ENCODE results near the gene NPIPA1. TPM values are rescaled to one million over a fixed set of nuclear protein-coding genes. Genes with fewer than 3 reads are reported as not detected.

The NPIPA1 gene
- total and polyA plus RNA-seq, 9 of the 15 experiments (the other 6 are each of a cell fraction or from before 2014, with no cell fraction given), result 8.2 to 48.7 (median 27.2) TPM

MicroRNAs encoded within 50 kb of the gene (microRNA counts, 767-probe panel; counts per million panel counts)
- 1,344 counts per million, percentile 32 among the panel's probes with 10 or more counts for microRNA hsa-miR-3180-3p
- 499 counts per million, percentile 9 among the panel's probes with 10 or more counts for microRNA hsa-miR-3180-5p

Small RNAs within 50 kb of the gene (microRNA-seq; reads per million reads assigned to microRNA genes)
- gene MIR3180-1 (ENCODE audit: borderline microRNAs expressed), result not detected
- gene MIR3670-1 (ENCODE audit: borderline microRNAs expressed), result not detected
- not detected for gene MIR6511A1 (ENCODE audit: borderline microRNAs expressed)
- not detected for gene MIR6770-1 (ENCODE audit: borderline microRNAs expressed)

Small RNAs within 50 kb of the gene (small RNA-seq; reads per million reads assigned to genes)
- not detected for gene AC138932.4
- not detected for gene MIR3180-1
- not detected for gene MIR3670-1
- gene MIR6511A1, result not detected
- gene MIR6770-1, result not detected
- gene RF00019, result not detected

Other genes with a start within 250 kb of the NPIPA1 start
- gene PLA2G10, start 243.1 kb upstream of the NPIPA1 start, total RNA-seq (2014; rRNA removed), result not detected in 2 replicates
- not detected in 2 replicates for gene PLA2G10, start 243.1 kb upstream of the NPIPA1 start, total RNA-seq (2014; rRNA removed; fragmentation: Illumina TruSeq; extraction: Trizol)
- not detected in 2 replicates for gene PLA2G10, start 243.1 kb upstream of the NPIPA1 start, total RNA-seq (2015; rRNA removed; fragmentation: Illumina TruSeq; extraction: Trizol)
- not detected in 2 replicates for gene PLA2G10, start 243.1 kb upstream of the NPIPA1 start, total RNA-seq (2021)
- gene PLA2G10, start 243.1 kb upstream of the NPIPA1 start, polyA plus RNA-seq (2011; rRNA removed), result not detected in 2 replicates
- not detected in 2 replicates for gene PLA2G10, start 243.1 kb upstream of the NPIPA1 start, polyA plus RNA-seq (2014; fragmentation: Illumina TruSeq; extraction: Trizol)
- not detected for gene PLA2G10, start 243.1 kb upstream of the NPIPA1 start, polyA plus RNA-seq (2014; fragmentation: Nextera tagmentation; extraction: Ambion mirVana)
- not detected in 2 replicates for gene PLA2G10, start 243.1 kb upstream of the NPIPA1 start, polyA plus RNA-seq (2014; rRNA removed)
- gene NPIPA3, start 234.0 kb upstream of the NPIPA1 start, total RNA-seq (2014; rRNA removed), result 2.0 TPM in 2 replicates
- 4.0 and 4.5 TPM in 2 replicates for gene NPIPA3, start 234.0 kb upstream of the NPIPA1 start, total RNA-seq (2014; rRNA removed; fragmentation: Illumina TruSeq; extraction: Trizol)
- 1.9 and 4.8 TPM in 2 replicates for gene NPIPA3, start 234.0 kb upstream of the NPIPA1 start, total RNA-seq (2015; rRNA removed; fragmentation: Illumina TruSeq; extraction: Trizol)
- 3.4 and 3.8 TPM in 2 replicates for gene NPIPA3, start 234.0 kb upstream of the NPIPA1 start, total RNA-seq (2021)
- 1.4 TPM in 2 replicates for gene NPIPA3, start 234.0 kb upstream of the NPIPA1 start, polyA plus RNA-seq (2011; rRNA removed)
- 2.7 and 5.2 TPM in 2 replicates for gene NPIPA3, start 234.0 kb upstream of the NPIPA1 start, polyA plus RNA-seq (2014; fragmentation: Illumina TruSeq; extraction: Trizol)
- 1 to 10 TPM; 1.1 to 1.9 TPM for gene NPIPA3, start 234.0 kb upstream of the NPIPA1 start, polyA plus RNA-seq (2014; fragmentation: Nextera tagmentation; extraction: Ambion mirVana)
- gene NPIPA3, start 234.0 kb upstream of the NPIPA1 start, polyA plus RNA-seq (2014; rRNA removed), result 6.6 and 8.8 TPM in 2 replicates
- 2.0 TPM in 2 replicates for gene NPIPA2, start 194.9 kb upstream of the NPIPA1 start, total RNA-seq (2014; rRNA removed)
- 1.4 and 4.3 TPM in 2 replicates for gene NPIPA2, start 194.9 kb upstream of the NPIPA1 start, total RNA-seq (2014; rRNA removed; fragmentation: Illumina TruSeq; extraction: Trizol)
- 4.0 and 4.3 TPM in 2 replicates for gene NPIPA2, start 194.9 kb upstream of the NPIPA1 start, total RNA-seq (2015; rRNA removed; fragmentation: Illumina TruSeq; extraction: Trizol)
- 4.5 and 6.2 TPM in 2 replicates for gene NPIPA2, start 194.9 kb upstream of the NPIPA1 start, total RNA-seq (2021)
- gene NPIPA2, start 194.9 kb upstream of the NPIPA1 start, polyA plus RNA-seq (2011; rRNA removed), result 0.83 and 1.3 TPM in 2 replicates
- 2.1 and 6.6 TPM in 2 replicates for gene NPIPA2, start 194.9 kb upstream of the NPIPA1 start, polyA plus RNA-seq (2014; fragmentation: Illumina TruSeq; extraction: Trizol)
- under 1 TPM; 0.14 to 0.23 TPM for gene NPIPA2, start 194.9 kb upstream of the NPIPA1 start, polyA plus RNA-seq (2014; fragmentation: Nextera tagmentation; extraction: Ambion mirVana)
- gene NPIPA2, start 194.9 kb upstream of the NPIPA1 start, polyA plus RNA-seq (2014; rRNA removed), result 3.9 and 5.1 TPM in 2 replicates
- 30.3 and 49.3 TPM in 2 replicates for gene NOMO1, start 103.7 kb upstream of the NPIPA1 start, total RNA-seq (2014; rRNA removed)
- 39.0 and 42.1 TPM in 2 replicates for gene NOMO1, start 103.7 kb upstream of the NPIPA1 start, total RNA-seq (2014; rRNA removed; fragmentation: Illumina TruSeq; extraction: Trizol)
- 51.4 and 51.7 TPM in 2 replicates for gene NOMO1, start 103.7 kb upstream of the NPIPA1 start, total RNA-seq (2015; rRNA removed; fragmentation: Illumina TruSeq; extraction: Trizol)
- gene NOMO1, start 103.7 kb upstream of the NPIPA1 start, total RNA-seq (2021), result 74.2 and 76.9 TPM in 2 replicates
- gene NOMO1, start 103.7 kb upstream of the NPIPA1 start, polyA plus RNA-seq (2011; rRNA removed), result 34.6 and 38.7 TPM in 2 replicates
- gene NOMO1, start 103.7 kb upstream of the NPIPA1 start, polyA plus RNA-seq (2014; fragmentation: Illumina TruSeq; extraction: Trizol), result 90.1 and 106 TPM in 2 replicates
- gene NOMO1, start 103.7 kb upstream of the NPIPA1 start, polyA plus RNA-seq (2014; fragmentation: Nextera tagmentation; extraction: Ambion mirVana), result 10 to 100 TPM; 13.3 to 21.7 TPM
- gene NOMO1, start 103.7 kb upstream of the NPIPA1 start, polyA plus RNA-seq (2014; rRNA removed), result 27.2 and 36.5 TPM in 2 replicates
- 48.2 and 51.0 TPM in 2 replicates for gene PDXDC1, start 37.6 kb downstream of the NPIPA1 start, total RNA-seq (2014; rRNA removed)
- 45.8 and 52.5 TPM in 2 replicates for gene PDXDC1, start 37.6 kb downstream of the NPIPA1 start, total RNA-seq (2014; rRNA removed; fragmentation: Illumina TruSeq; extraction: Trizol)
- 41.5 and 45.2 TPM in 2 replicates for gene PDXDC1, start 37.6 kb downstream of the NPIPA1 start, total RNA-seq (2015; rRNA removed; fragmentation: Illumina TruSeq; extraction: Trizol)
- 49.1 and 51.4 TPM in 2 replicates for gene PDXDC1, start 37.6 kb downstream of the NPIPA1 start, total RNA-seq (2021)
- gene PDXDC1, start 37.6 kb downstream of the NPIPA1 start, polyA plus RNA-seq (2011; rRNA removed), result 95.4 and 99.6 TPM in 2 replicates
- 39.2 and 44.3 TPM in 2 replicates for gene PDXDC1, start 37.6 kb downstream of the NPIPA1 start, polyA plus RNA-seq (2014; fragmentation: Illumina TruSeq; extraction: Trizol)
- gene PDXDC1, start 37.6 kb downstream of the NPIPA1 start, polyA plus RNA-seq (2014; fragmentation: Nextera tagmentation; extraction: Ambion mirVana), result 1 to 10 TPM; 5.1 to 8.1 TPM
- gene PDXDC1, start 37.6 kb downstream of the NPIPA1 start, polyA plus RNA-seq (2014; rRNA removed), result 48.8 and 52.8 TPM in 2 replicates
- gene NTAN1, start 118.6 kb downstream of the NPIPA1 start, total RNA-seq (2014; rRNA removed), result 13.2 and 22.6 TPM in 2 replicates
- gene NTAN1, start 118.6 kb downstream of the NPIPA1 start, total RNA-seq (2014; rRNA removed; fragmentation: Illumina TruSeq; extraction: Trizol), result 19.4 and 21.3 TPM in 2 replicates
- 16.9 and 19.0 TPM in 2 replicates for gene NTAN1, start 118.6 kb downstream of the NPIPA1 start, total RNA-seq (2015; rRNA removed; fragmentation: Illumina TruSeq; extraction: Trizol)
- gene NTAN1, start 118.6 kb downstream of the NPIPA1 start, total RNA-seq (2021), result 12.5 and 15.7 TPM in 2 replicates
- 39.9 and 47.8 TPM in 2 replicates for gene NTAN1, start 118.6 kb downstream of the NPIPA1 start, polyA plus RNA-seq (2011; rRNA removed)
- gene NTAN1, start 118.6 kb downstream of the NPIPA1 start, polyA plus RNA-seq (2014; fragmentation: Illumina TruSeq; extraction: Trizol), result 19.7 and 28.8 TPM in 2 replicates
- 1 to 10 TPM; 4.6 to 5.3 TPM for gene NTAN1, start 118.6 kb downstream of the NPIPA1 start, polyA plus RNA-seq (2014; fragmentation: Nextera tagmentation; extraction: Ambion mirVana)
- 19.3 and 33.3 TPM in 2 replicates for gene NTAN1, start 118.6 kb downstream of the NPIPA1 start, polyA plus RNA-seq (2014; rRNA removed)
- gene RRN3, start 156.8 kb downstream of the NPIPA1 start, total RNA-seq (2014; rRNA removed), result 22.2 and 23.9 TPM in 2 replicates
- 37.3 and 40.5 TPM in 2 replicates for gene RRN3, start 156.8 kb downstream of the NPIPA1 start, total RNA-seq (2014; rRNA removed; fragmentation: Illumina TruSeq; extraction: Trizol)
- gene RRN3, start 156.8 kb downstream of the NPIPA1 start, total RNA-seq (2015; rRNA removed; fragmentation: Illumina TruSeq; extraction: Trizol), result 33.9 and 35.7 TPM in 2 replicates
- gene RRN3, start 156.8 kb downstream of the NPIPA1 start, total RNA-seq (2021), result 27.8 and 28.0 TPM in 2 replicates
- 27.4 and 49.5 TPM in 2 replicates for gene RRN3, start 156.8 kb downstream of the NPIPA1 start, polyA plus RNA-seq (2011; rRNA removed)
- 26.4 and 26.7 TPM in 2 replicates for gene RRN3, start 156.8 kb downstream of the NPIPA1 start, polyA plus RNA-seq (2014; fragmentation: Illumina TruSeq; extraction: Trizol)
- gene RRN3, start 156.8 kb downstream of the NPIPA1 start, polyA plus RNA-seq (2014; fragmentation: Nextera tagmentation; extraction: Ambion mirVana), result 10 to 100 TPM; 22.6 to 38.5 TPM
- gene RRN3, start 156.8 kb downstream of the NPIPA1 start, polyA plus RNA-seq (2014; rRNA removed), result 28.4 and 28.6 TPM in 2 replicates